Measurements from ENCODE around the gene GFRA1. TPM values are rescaled to one million over a fixed set of nuclear protein-coding genes. Genes with fewer than 3 reads are reported as not detected.

Gene GFRA1
- polyA plus RNA-seq, 1 donor (not counting 4 experiments of a cell fraction or from before 2014, with no cell fraction given): not detected

GRCh38 chr10:116126239-116126638, 146.8 kb downstream of the GFRA1 start:
- TF ChIP-seq CTCF (optimal IDR thresholded peaks at IDR 0.05 in 1 of 3, IDR thresholded peaks at IDR 0.05 in 1 of 3, conservative IDR thresholded peaks at IDR 0.05 in 1 of 3; ENCODE audit: extremely low read depth in 1 of 3, insufficient read depth in 2 of 3, low read length in 3 of 3) (no peak), EZH2 (IDR thresholded peaks at IDR 0.05; ENCODE audit: low read length) (no peak)
- Histone ChIP-seq H2AFZ (ENCODE audit: control insufficient read depth, low read length) (no peak overlapping the region), H3K27me3 (ENCODE audit: control insufficient read depth, extremely low read depth, insufficient read depth, low read length) (no peaks in the 10 kb centered on the region), H4K20me1 (ENCODE audit: control insufficient read depth, extremely low read depth, insufficient read depth, low read length) (no peaks in the 10 kb centered on the region), H3K27ac (ENCODE audit: control insufficient read depth, insufficient read depth, low read length) (no peak overlapping the region), H3K79me2 (ENCODE audit: control insufficient read depth, insufficient read depth, low read length) (no peaks in the 10 kb centered on the region), H3K36me3 (ENCODE audit: control insufficient read depth in 2 of 2, extremely low read depth in 1 of 2, insufficient read depth in 2 of 2, low read length in 2 of 2) (no peaks in the 10 kb centered on the region), H3K4me3 (ENCODE audit: control insufficient read depth in 2 of 3, extremely low read depth in 1 of 3, insufficient read depth in 2 of 3, low read depth in 1 of 3, low read length in 3 of 3) (no peak overlapping the region), H3K4me2 (ENCODE audit: control insufficient read depth, extremely low read depth, insufficient read depth, low read depth, low read length) (no peak overlapping the region), H3K9me1 (ENCODE audit: control insufficient read depth, extremely low read depth, insufficient read depth, low read length) (no peaks in the 10 kb centered on the region), H3K4me1 (ENCODE audit: control insufficient read depth, extremely low read depth, insufficient read depth, low read length) (no peaks in the 10 kb centered on the region), H3K9me3 (ENCODE audit: control insufficient read depth, low read depth, low read length) (no peaks in the 10 kb centered on the region), H3K9ac (ENCODE audit: control insufficient read depth, extremely low read depth, insufficient read depth, low read length) (no peak overlapping the region)
- dilution Hi-C loops (cut with MboI; ENCODE audit: extremely low pct_ligation_motif_present, low sequenced_read_pairs): no loop called here
- FAIRE-seq (no peak), DNase-seq (ENCODE audit: low read depth, low spot score) (no peak)

GRCh38 chr10:116125180-116125579, 147.8 kb downstream of the GFRA1 start:
- H3K4me3 ChIP-seq (ENCODE audit: control insufficient read depth in 2 of 3, extremely low read depth in 1 of 3, insufficient read depth in 2 of 3, low read depth in 1 of 3, low read length in 3 of 3): no peak overlapping the region
- no peak overlapping the region for H2AFZ ChIP-seq (ENCODE audit: control insufficient read depth, low read length)
- H3K9me1 ChIP-seq (ENCODE audit: control insufficient read depth, extremely low read depth, insufficient read depth, low read length): no peaks in the 10 kb centered on the region
- no peak overlapping the region for H3K27ac ChIP-seq (ENCODE audit: control insufficient read depth, insufficient read depth, low read length)
- dilution Hi-C loops (cut with MboI; ENCODE audit: extremely low pct_ligation_motif_present, low sequenced_read_pairs): no loop called here
- no peaks in the 10 kb centered on the region for H3K27me3 ChIP-seq (ENCODE audit: control insufficient read depth, extremely low read depth, insufficient read depth, low read length)
- FAIRE-seq: no peak
- TF ChIP-seq EZH2 (IDR thresholded peaks at IDR 0.05; ENCODE audit: low read length): no peak
- no peak for TF ChIP-seq CTCF (optimal IDR thresholded peaks at IDR 0.05 in 1 of 3, IDR thresholded peaks at IDR 0.05 in 1 of 3, conservative IDR thresholded peaks at IDR 0.05 in 1 of 3; ENCODE audit: extremely low read depth in 1 of 3, insufficient read depth in 2 of 3, low read length in 3 of 3)
- H4K20me1 ChIP-seq (ENCODE audit: control insufficient read depth, extremely low read depth, insufficient read depth, low read length): no peaks in the 10 kb centered on the region
- H3K4me1 ChIP-seq (ENCODE audit: control insufficient read depth, extremely low read depth, insufficient read depth, low read length): no peaks in the 10 kb centered on the region
- no peaks in the 10 kb centered on the region for H3K36me3 ChIP-seq (ENCODE audit: control insufficient read depth in 2 of 2, extremely low read depth in 1 of 2, insufficient read depth in 2 of 2, low read length in 2 of 2)
- no peak overlapping the region for H3K4me2 ChIP-seq (ENCODE audit: control insufficient read depth, extremely low read depth, insufficient read depth, low read depth, low read length)
- no peaks in the 10 kb centered on the region for H3K9me3 ChIP-seq (ENCODE audit: control insufficient read depth, low read depth, low read length)
- H3K9ac ChIP-seq (ENCODE audit: control insufficient read depth, extremely low read depth, insufficient read depth, low read length): no peak overlapping the region
- no peak for DNase-seq (ENCODE audit: low read depth, low spot score)
- no peaks in the 10 kb centered on the region for H3K79me2 ChIP-seq (ENCODE audit: control insufficient read depth, insufficient read depth, low read length)
